GM20431 (cell line): Measurements from ENCODE around the gene NUMB.
"Not testable (repeated sequence)": the region's sequence is repeated elsewhere in the genome, so short reads cannot be mapped to it uniquely, and the experiment has no call there.

Experiments
- in situ Hi-C: fragments of 300-500 bp; cut with MseI, MboI; formaldehyde crosslinking; loops from one replicate; pipeline ENCODE4 v1.15.0; 2020; ENCODE audit warnings: low sequenced_read_pairs; ENCODE audit not compliant: unreplicated experiment

The NUMB gene

GRCh38 chr14:73309207-73309606 lies 149.1 kb downstream of the NUMB start:
- in situ Hi-C loops: not testable (repeated sequence)

- in situ Hi-C loops: no loop called here
These were observed 151.1 kb downstream of the NUMB start for GRCh38 chr14:73307261-73307660.

- in situ Hi-C loops: no loop called here
These were observed 152.8 kb downstream of the NUMB start for GRCh38 chr14:73305499-73305898.

GRCh38 chr14:73295198-73295796 lies 163.0 kb downstream of the NUMB start:
- in situ Hi-C loops: loop anchor here (10.0 kb wide), 1 partner anchor 180 kb away; no protein-coding TSS in a partner anchor

GRCh38 chr14:73293782-73294781 lies 164.3 kb downstream of the NUMB start:
- in situ Hi-C loops: loop anchor here (10.0 kb wide), 1 partner anchor 181 kb away; no protein-coding TSS in a partner anchor

GRCh38 chr14:73290279-73290678 lies 168.1 kb downstream of the NUMB start:
- in situ Hi-C loops: loop anchor here (10.0 kb wide), 1 partner anchor 185 kb away; no protein-coding TSS in a partner anchor

- in situ Hi-C loops: loop anchor here (10.0 kb wide), 1 partner anchor 185 kb away; no protein-coding TSS in a partner anchor
These were observed 168.6 kb downstream of the NUMB start for GRCh38 chr14:73289729-73290128.

GRCh38 chr14:73289308-73289707 lies 169.0 kb downstream of the NUMB start:
- in situ Hi-C loops: no loop called here

- in situ Hi-C loops: no loop called here
These were observed 171.3 kb downstream of the NUMB start for GRCh38 chr14:73287071-73287470.

- in situ Hi-C loops: no loop called here
These were observed 171.7 kb downstream of the NUMB start for GRCh38 chr14:73286598-73286997.

- in situ Hi-C loops: no loop called here
These were observed 172.4 kb downstream of the NUMB start for GRCh38 chr14:73285979-73286378.

- in situ Hi-C loops: no loop called here
These were observed 174.6 kb downstream of the NUMB start for GRCh38 chr14:73283608-73284379.

GRCh38 chr14:73280903-73281302 lies 177.4 kb downstream of the NUMB start:
- in situ Hi-C loops: no loop called here

GRCh38 chr14:73277376-73277775 lies 181.0 kb downstream of the NUMB start:
- in situ Hi-C loops: no loop called here

- in situ Hi-C loops: no loop called here
These were observed 181.5 kb downstream of the NUMB start for GRCh38 chr14:73276836-73277235.

- in situ Hi-C loops: no loop called here
These were observed 184.5 kb downstream of the NUMB start for GRCh38 chr14:73273799-73274198.

GRCh38 chr14:73272393-73272792 lies 186.0 kb downstream of the NUMB start:
- in situ Hi-C loops: no loop called here

- in situ Hi-C loops: no loop called here
These were observed 188.4 kb downstream of the NUMB start for GRCh38 chr14:73269729-73270531.

- in situ Hi-C loops: no loop called here
These were observed 190.9 kb downstream of the NUMB start for GRCh38 chr14:73267474-73267873.
